Subcutaneous abdominal adipose tissue (tissue), 5 donors: ENCODE data around the gene SMU1.

Experiments
- H3K27ac ChIP-seq: one replicate; pipeline ENCODE4 v1.7.0; 2013; ENCODE audit warnings: low read depth, mild to moderate bottlenecking, inconsistent platforms, low read length, moderate library complexity
- H3K27me3 ChIP-seq, 5 donors: one replicate each; pipeline ENCODE4 v1.7.0; 2013; ENCODE audit warnings: low read length in 5 of 5, inconsistent platforms in 1 of 5; ENCODE audit not compliant: control insufficient read depth in 5 of 5, insufficient read depth in 4 of 5
- H3K36me3 ChIP-seq, 5 donors: one replicate each; pipeline ENCODE4 v1.7.0; 2013; ENCODE audit warnings: low read length in 5 of 5; ENCODE audit not compliant: control insufficient read depth in 5 of 5, insufficient read depth in 5 of 5
- H3K4me1 ChIP-seq, 5 donors: one replicate each; pipeline ENCODE4 v1.7.0; 2013; ENCODE audit warnings: low read length in 5 of 5, mild to moderate bottlenecking in 3 of 5, moderate library complexity in 1 of 5; ENCODE audit not compliant: control insufficient read depth in 5 of 5, insufficient read depth in 5 of 5
- H3K4me3 ChIP-seq, 5 donors: one replicate each; pipeline ENCODE4 v1.7.0; 2013; ENCODE audit warnings: low read length in 5 of 5, low read depth in 1 of 5
- H3K9ac ChIP-seq, 5 donors: one replicate each; pipeline ENCODE4 v1.7.0; 2013; ENCODE audit warnings: low read length in 5 of 5, mild to moderate bottlenecking in 4 of 5, moderate library complexity in 3 of 5
- H3K9me3 ChIP-seq, 5 donors: one replicate each; pipeline ENCODE4 v1.7.0; 2013; ENCODE audit warnings: low read length in 5 of 5; ENCODE audit not compliant: control insufficient read depth in 5 of 5
- donor health status: healthy.
- donor health status: healthy.
- donor health status: healthy.
- donor health status: healthy.
- donor health status: healthy.

Gene SMU1

GRCh38 chr9:33040792-33041431 is 35.6 kb downstream of the SMU1 start:
- no peak overlapping the region for H3K4me3 ChIP-seq
- peaks cover 30 to 48% (median 44%) of the 10 kb centered on the region in 5 donors for H3K36me3 ChIP-seq
- no peak overlapping the region for H3K27ac ChIP-seq
- H3K9ac ChIP-seq = no peak overlapping the region
- no peaks in the 10 kb centered on the region for H3K27me3 ChIP-seq
- H3K9me3 ChIP-seq = no peaks in the 10 kb centered on the region
- H3K4me1 ChIP-seq = peaks cover 3 to 20% (median 13%) of the 10 kb centered on the region in 5 donors

- Histone ChIP-seq H3K9me3 (no peaks in the 10 kb centered on the region), H3K27me3 (no peaks in the 10 kb centered on the region), H3K4me1 (peaks cover 0 to 34% (median 31%) of the 10 kb centered on the region in 5 donors), H3K9ac (no peak overlapping the region), H3K4me3 (no peak overlapping the region), H3K27ac (no peak overlapping the region), H3K36me3 (peaks cover 41 to 95% (median 77%) of the 10 kb centered on the region in 5 donors)
These were observed 43.6 kb downstream of the SMU1 start for GRCh38 chr9:33032865-33033264.

DNA sequence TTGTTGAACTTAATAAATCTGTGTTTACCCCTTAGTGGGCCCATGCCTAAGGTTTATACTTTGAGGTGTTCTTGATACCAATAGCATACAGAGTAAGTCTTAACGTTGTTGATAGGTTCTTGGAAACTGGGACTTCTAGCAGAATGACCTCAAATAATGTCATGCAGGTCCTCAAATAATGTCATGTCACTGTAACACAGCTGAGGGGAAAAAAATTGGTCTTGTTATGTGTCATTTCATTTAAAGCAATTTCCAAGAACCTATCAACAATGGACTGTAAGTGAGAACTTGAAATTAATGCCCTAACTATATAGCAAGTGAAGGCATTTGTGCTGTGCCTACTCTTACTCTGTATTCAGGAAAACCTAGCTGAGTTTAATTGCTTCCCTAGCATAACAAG is 44.2 kb downstream of the SMU1 start:
- peaks cover 0 to 40% (median 35%) of the 10 kb centered on the region in 5 donors for H3K4me1 ChIP-seq
- H3K36me3 ChIP-seq = peaks cover 37 to 95% (median 71%) of the 10 kb centered on the region in 5 donors
- H3K9ac ChIP-seq = no peak overlapping the region
- H3K4me3 ChIP-seq = no peak overlapping the region
- H3K27ac ChIP-seq = no peak overlapping the region
- no peaks in the 10 kb centered on the region for H3K9me3 ChIP-seq
- H3K27me3 ChIP-seq = no peaks in the 10 kb centered on the region

DNA sequence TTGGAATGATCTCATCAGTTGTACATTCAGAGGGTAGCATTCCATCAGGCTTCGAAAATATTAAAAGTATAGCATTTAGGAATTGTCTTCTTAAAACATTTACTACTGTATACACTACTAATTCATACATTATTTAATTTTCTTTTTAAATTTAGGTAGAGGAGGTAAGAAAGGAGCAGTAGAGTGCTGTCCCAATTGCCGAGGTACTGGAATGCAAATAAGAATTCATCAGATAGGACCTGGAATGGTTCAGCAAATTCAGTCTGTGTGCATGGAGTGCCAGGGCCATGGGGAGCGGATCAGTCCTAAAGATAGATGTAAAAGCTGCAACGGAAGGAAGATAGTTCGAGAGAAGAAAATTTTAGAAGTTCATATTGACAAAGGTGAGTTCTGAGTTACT is 46.2 kb downstream of the SMU1 start:
- Histone ChIP-seq H3K9me3 (no peaks in the 10 kb centered on the region), H3K4me1 (peaks cover 0 to 54% (median 51%) of the 10 kb centered on the region in 5 donors), H3K4me3 (no peak overlapping the region), H3K36me3 (peaks cover 31 to 85% (median 52%) of the 10 kb centered on the region in 5 donors), H3K27me3 (no peaks in the 10 kb centered on the region), H3K27ac (peak overlapping the region; percentile 100), H3K9ac (no peak overlapping the region)

DNA sequence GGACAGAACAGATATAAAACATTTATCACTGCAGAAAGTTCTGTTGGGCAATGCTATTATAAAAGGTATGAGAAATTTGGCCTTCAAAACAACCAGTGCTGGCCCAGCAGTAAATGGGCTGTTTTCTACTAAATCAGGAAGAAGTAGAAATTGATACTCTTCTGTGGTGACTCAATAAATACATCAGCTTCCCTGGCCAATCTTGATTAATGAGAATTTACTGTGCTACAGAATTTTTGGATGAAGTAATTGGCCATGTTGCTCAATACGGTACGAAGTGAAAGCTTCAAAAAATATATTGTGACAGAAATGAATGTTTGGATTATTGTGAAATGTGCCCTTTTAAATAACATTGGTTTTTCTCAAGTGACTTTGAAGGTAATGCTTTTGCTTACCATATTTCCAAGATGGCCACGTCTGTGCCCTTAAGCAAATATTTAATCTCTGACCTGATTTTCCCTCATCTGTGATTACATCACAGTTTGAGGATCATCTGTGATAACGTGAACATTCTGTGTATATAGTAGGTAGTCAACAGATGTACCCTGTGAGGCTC is 47.2 kb downstream of the SMU1 start:
- peak overlapping the region; percentile 100 for H3K27ac ChIP-seq
- no peaks in the 10 kb centered on the region for H3K27me3 ChIP-seq
- H3K4me1 ChIP-seq = peaks cover 0 to 57% (median 54%) of the 10 kb centered on the region in 5 donors
- peak overlapping the region in 1 of 5 donors; percentile 17 for H3K4me3 ChIP-seq
- no peak overlapping the region for H3K9ac ChIP-seq
- no peaks in the 10 kb centered on the region for H3K9me3 ChIP-seq
- H3K36me3 ChIP-seq = peaks cover 31 to 75% (median 42%) of the 10 kb centered on the region in 5 donors

DNA sequence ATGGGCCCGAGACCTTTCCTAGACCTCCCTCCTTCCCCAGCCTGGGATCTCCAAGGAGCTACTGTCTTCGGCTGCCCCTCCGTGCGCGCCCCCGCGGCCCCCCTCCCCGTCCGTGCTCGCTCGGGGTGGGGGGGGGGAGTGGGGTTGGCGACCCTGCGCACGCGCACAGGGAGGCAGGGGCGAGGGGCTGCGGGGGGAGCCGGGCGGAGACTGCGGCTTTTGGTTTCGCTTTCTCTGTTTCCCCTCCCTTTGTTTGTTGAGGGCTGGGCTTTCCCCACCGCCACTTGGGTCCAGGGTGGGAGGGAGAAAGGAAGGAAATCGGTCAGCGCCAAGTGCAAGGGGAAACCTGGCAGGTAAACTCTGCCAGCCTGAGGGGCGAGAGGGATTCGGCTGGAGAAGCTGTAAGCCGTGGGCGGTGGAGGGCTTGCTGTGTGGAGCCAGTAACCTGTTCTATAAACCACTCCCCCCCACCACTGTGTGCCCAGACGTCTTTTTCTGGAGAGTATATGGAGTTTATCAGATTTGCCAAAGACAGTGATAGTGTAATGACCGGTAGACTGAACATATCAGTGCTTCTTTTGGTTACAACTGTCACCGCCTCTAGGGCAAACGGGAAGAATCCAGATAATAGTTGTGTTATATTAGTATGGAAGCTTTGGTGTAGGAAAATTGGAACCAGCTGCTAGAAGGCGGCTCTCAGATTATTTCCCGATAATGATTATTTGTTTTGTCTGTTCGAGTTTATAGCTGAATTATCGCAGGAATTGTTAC is 50.7 kb downstream of the SMU1 start:
- H3K27ac ChIP-seq = peak overlapping the region; percentile 100
- peak overlapping the region; percentile 92 to 100 (median 100) for H3K9ac ChIP-seq
- H3K27me3 ChIP-seq = no peaks in the 10 kb centered on the region
- H3K36me3 ChIP-seq = peaks cover 9 to 42% (median 14%) of the 10 kb centered on the region in 5 donors
- H3K4me1 ChIP-seq = peaks cover 3 to 58% (median 48%) of the 10 kb centered on the region in 5 donors
- peak overlapping the region; percentile 94 to 100 (median 99) for H3K4me3 ChIP-seq
- H3K9me3 ChIP-seq = no peaks in the 10 kb centered on the region

GRCh38 chr9:33024966-33025571 is 51.4 kb downstream of the SMU1 start, which contains the start of gene DNAJA1:
Gene DNAJA1 (plus strand): TSS chr9:33025273. CDS start chr9:33026485, 1,212 bp downstream.
- peak within 1 kb of the TSS; percentile 97 to 100 (median 100) for H3K9ac ChIP-seq
- H3K36me3 ChIP-seq = peaks cover 2 to 35% (median 11%) of the 10 kb centered on the region in 5 donors
- H3K9me3 ChIP-seq = no peaks in the 10 kb centered on the region
- no peaks in the 10 kb centered on the region for H3K27me3 ChIP-seq
- peaks cover 3 to 57% (median 48%) of the 10 kb centered on the region in 5 donors for H3K4me1 ChIP-seq
- H3K4me3 ChIP-seq = peak within 1 kb of the TSS; percentile 94 to 100 (median 99)
- H3K27ac ChIP-seq = peak within 1 kb of the TSS; percentile 100

- Histone ChIP-seq H3K27ac (peak overlapping the region; percentile 100), H3K27me3 (no peaks in the 10 kb centered on the region), H3K36me3 (peaks cover 0 to 28% (median 4%) of the 10 kb centered on the region in 5 donors), H3K9ac (peak overlapping the region; percentile 97 to 100 (median 100)), H3K4me3 (peak overlapping the region; percentile 86 to 100 (median 99)), H3K4me1 (peaks cover 3 to 50% (median 42%) of the 10 kb centered on the region in 5 donors), H3K9me3 (no peaks in the 10 kb centered on the region)
These were observed 52.1 kb downstream of the SMU1 start for GRCh38 chr9:33024126-33024965.

DNA sequence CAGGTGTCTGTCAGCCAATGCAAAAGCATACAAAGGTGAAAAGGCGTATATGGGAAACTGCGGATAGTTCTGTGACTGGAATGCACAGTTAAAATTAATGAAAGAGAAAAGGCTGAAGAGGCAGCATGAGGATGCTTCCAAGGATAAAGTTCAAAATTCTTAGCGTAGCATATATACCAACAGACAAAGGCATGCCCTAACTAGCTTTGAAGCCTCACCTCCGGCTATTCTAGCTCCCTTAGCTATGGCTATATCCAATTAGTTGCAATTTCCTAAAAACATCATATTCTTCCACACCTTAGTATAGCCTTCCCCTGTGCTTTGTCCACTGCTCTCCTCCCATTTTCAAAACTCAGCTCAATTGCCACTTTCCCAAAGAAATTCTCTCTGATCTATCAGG is 52.8 kb downstream of the SMU1 start:
- Histone ChIP-seq H3K4me1 (peaks cover 3 to 43% (median 37%) of the 10 kb centered on the region in 5 donors), H3K27me3 (no peaks in the 10 kb centered on the region), H3K27ac (peak overlapping the region; percentile 100), H3K36me3 (peaks cover 0 to 25% (median 2%) of the 10 kb centered on the region in 5 donors), H3K9me3 (no peaks in the 10 kb centered on the region), H3K4me3 (peak overlapping the region in 3 of 5 donors; percentile 86 to 100 (median 99)), H3K9ac (peak overlapping the region in 3 of 5 donors; percentile 97 to 100 (median 100))
